ENCODE measurements around the gene GIT2. TPM values are rescaled to one million over a fixed set of nuclear protein-coding genes. Genes with fewer than 3 reads are reported as not detected.

The GIT2 gene
- total and polyA plus RNA-seq, 10 of the 15 experiments (the other 5 are each of a cell fraction or from before 2014, with no cell fraction given), result 9.1 to 49.9 (median 43.9) TPM

GRCh38 chr12:109961612-109962011 lies 34.6 kb downstream of the GIT2 start (continued):
- TF ChIP-seq ZBTB40 (IDR thresholded peaks at IDR 0.05; ENCODE audit: borderline replicate concordance) (no peak), NFXL1 (IDR thresholded peaks at IDR 0.05; ENCODE audit: borderline replicate concordance) (no peak)

- ChIA-PET CTCF (interaction anchor here (1.1 kb wide), 1 partner anchor 14 kb away, joined by 3 read pairs; no protein-coding TSS in a partner anchor), RAD21 (ENCODE audit: unreplicated experiment) (no interaction called here), POLR2A (no interaction called here), SMC1A (ENCODE audit: uncharacterized antibody, unreplicated experiment) (interaction anchor here (0.8 kb wide), 1 partner anchor 8 kb away, joined by 3 read pairs; no protein-coding TSS in a partner anchor)
- TF ChIP-seq JUNB (IDR thresholded peaks at IDR 0.05) (no peak), POLR2AphosphoS2 (IDR thresholded peaks at IDR 0.05; ENCODE audit: low read depth, low read length) (no peak), TCF3 (IDR thresholded peaks at IDR 0.05; ENCODE audit: borderline replicate concordance, insufficient read depth, low read depth, low read length) (no peak), ESRRA (IDR thresholded peaks at IDR 0.05; ENCODE audit: low read length) (no peak), SUZ12 (IDR thresholded peaks at IDR 0.05; ENCODE audit: unreplicated experiment) (no peak)
- H4K20me1 ChIP-seq (ENCODE audit: control insufficient read depth, insufficient read depth), result no peaks in the 10 kb centered on the region
- no peak overlapping the region for H3K27ac ChIP-seq (ENCODE audit: control insufficient read depth, insufficient read depth)
- peaks cover 18 to 21% of the 10 kb centered on the region in 2 experiments for H3K36me3 ChIP-seq (ENCODE audit: control insufficient read depth in 2 of 2, insufficient read depth in 2 of 2, low read length in 1 of 2)
- no peak overlapping the region for H3K9ac ChIP-seq (ENCODE audit: control insufficient read depth, insufficient read depth, low read length)
- intact Hi-C loops (cut with micrococcal nuclease; ENCODE audit: unreplicated experiment), result no loop called here
- ATAC-seq, result no peak
- H3K4me3 ChIP-seq, result no peak overlapping the region
- no peaks in the 10 kb centered on the region for H3K27me3 ChIP-seq (replicated peaks in 1 of 2; ENCODE audit: control insufficient read depth in 2 of 2, insufficient read depth in 2 of 2, low read length in 1 of 2)
- no peaks in the 10 kb centered on the region for H3K9me3 ChIP-seq (replicated peaks; ENCODE audit: control insufficient read depth, insufficient read depth, low read length)
- 98% methylated on average over 14 of the region's 14 CpGs for WGBS (ENCODE audit: insufficient coverage, insufficient replicate concordance, low lambda C conversion rate, missing lambda C conversion rate)
- H3K4me1 ChIP-seq (ENCODE audit: control insufficient read depth, insufficient read depth, low read length), result no peaks in the 10 kb centered on the region
- no peaks in the 10 kb centered on the region for H3K79me2 ChIP-seq (ENCODE audit: control insufficient read depth, insufficient read depth, low read length)
- in situ Hi-C loops (cut with MboI), result no loop called here
- no peak for DNase-seq (ENCODE audit: low read depth, low spot score)
- H2AFZ ChIP-seq (ENCODE audit: control insufficient read depth, low read depth, low read length), result no peak overlapping the region
- no peak overlapping the region for H3K4me2 ChIP-seq (ENCODE audit: control insufficient read depth, insufficient read depth)
- FAIRE-seq, result no peak
- no TSS peak for BruUV-seq (replicated peaks)
Observed at GRCh38 chr12:109961201-109961600, 35.0 kb downstream of the GIT2 start.
